Measurements from ENCODE around the gene EXOC3L4.

DNA sequence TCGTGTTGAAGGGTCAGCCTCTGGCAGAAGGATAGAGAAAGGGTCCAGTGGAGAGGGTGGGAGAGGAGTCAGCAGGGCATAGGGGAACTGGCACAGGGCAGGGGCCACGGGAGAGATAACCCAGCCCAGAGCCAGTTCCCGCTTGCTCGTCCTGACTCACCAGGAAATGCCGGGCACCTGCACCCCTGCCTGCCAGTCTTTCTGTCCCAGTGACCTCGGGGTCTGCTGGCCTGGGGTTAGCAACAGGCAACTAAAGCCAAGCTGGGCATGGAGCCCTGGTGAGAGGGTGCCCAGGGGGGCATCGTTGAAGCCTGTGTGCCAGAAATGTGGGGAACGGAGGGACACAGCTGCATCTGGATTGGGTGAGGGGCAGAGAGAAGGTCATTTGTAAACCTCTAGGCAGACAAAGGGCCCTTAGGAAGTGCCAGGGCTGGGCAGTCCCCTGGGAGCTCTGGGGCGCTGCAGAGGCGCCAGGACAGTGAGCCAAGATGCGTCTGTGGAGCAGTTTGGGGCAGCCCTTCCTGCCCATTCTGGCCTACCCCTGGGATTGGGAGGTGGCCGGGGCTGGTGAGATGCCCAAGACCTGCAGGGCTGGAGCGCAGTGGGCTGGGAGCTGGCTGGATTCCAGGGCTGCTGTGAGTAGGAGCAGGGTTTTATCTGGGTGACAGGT is 34.2 kb downstream of the EXOC3L4 start:
- TF ChIP-seq, protein P1, sequence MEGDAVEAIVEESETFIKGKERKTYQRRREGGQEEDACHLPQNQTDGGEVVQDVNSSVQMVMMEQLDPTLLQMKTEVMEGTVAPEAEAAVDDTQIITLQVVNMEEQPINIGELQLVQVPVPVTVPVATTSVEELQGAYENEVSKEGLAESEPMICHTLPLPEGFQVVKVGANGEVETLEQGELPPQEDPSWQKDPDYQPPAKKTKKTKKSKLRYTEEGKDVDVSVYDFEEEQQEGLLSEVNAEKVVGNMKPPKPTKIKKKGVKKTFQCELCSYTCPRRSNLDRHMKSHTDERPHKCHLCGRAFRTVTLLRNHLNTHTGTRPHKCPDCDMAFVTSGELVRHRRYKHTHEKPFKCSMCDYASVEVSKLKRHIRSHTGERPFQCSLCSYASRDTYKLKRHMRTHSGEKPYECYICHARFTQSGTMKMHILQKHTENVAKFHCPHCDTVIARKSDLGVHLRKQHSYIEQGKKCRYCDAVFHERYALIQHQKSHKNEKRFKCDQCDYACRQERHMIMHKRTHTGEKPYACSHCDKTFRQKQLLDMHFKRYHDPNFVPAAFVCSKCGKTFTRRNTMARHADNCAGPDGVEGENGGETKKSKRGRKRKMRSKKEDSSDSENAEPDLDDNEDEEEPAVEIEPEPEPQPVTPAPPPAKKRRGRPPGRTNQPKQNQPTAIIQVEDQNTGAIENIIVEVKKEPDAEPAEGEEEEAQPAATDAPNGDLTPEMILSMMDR (IDR thresholded peaks at IDR 0.05): no peak
- TF ChIP-seq POLR2A (IDR thresholded peaks at IDR 0.05): no peak

All from uterus (tissue), 2 donors.